ENCODE measurements around the gene PGPEP1. TPM values are rescaled to one million over a fixed set of nuclear protein-coding genes. Genes with fewer than 3 reads are reported as not detected.

Gene PGPEP1
- total and polyA plus RNA-seq, 5 donors from 2014 or later = 6.7 to 39.4 (median 8.2) TPM

- Mint-ChIP-seq H3K4me3 (peak overlapping the region in 3 of 4 donors; percentile 15 to 94 (median 74)), H3K27ac (no peak overlapping the region), H3K27me3 (peaks cover 44% of the 10 kb centered on the region), H3K9me3 (peaks cover 0 to 2% (median 0%) of the 10 kb centered on the region in 7 donors), H3K4me1 (peaks cover 3 to 55% (median 27%) of the 10 kb centered on the region in 4 donors), H3K36me3 (no peaks in the 10 kb centered on the region)
- no peak for DNase-seq
- no peaks in the 10 kb centered on the region for H3K9me3 ChIP-seq (ENCODE audit: control insufficient read depth in 2 of 2, low read length in 2 of 2)
- no peak overlapping the region for H3K27ac ChIP-seq (ENCODE audit: insufficient read depth, low read length, poor library complexity, severe bottlenecking)
- no peak overlapping the region for H3K4me3 ChIP-seq (ENCODE audit: low read depth, low read length)
- H3K4me1 ChIP-seq (ENCODE audit: control insufficient read depth, insufficient read depth, low read length, poor library complexity, severe bottlenecking) = peaks cover 54% of the 10 kb centered on the region
- H3K36me3 ChIP-seq (ENCODE audit: control insufficient read depth, insufficient read depth, low read length) = no peaks in the 10 kb centered on the region
- ATAC-seq (ENCODE audit: low read depth in 2 of 2) = no peak
- H3K27me3 ChIP-seq (ENCODE audit: control insufficient read depth, insufficient read depth, low read length) = no peaks in the 10 kb centered on the region
Measured at GRCh38 chr19:18415178-18415867, 74.9 kb downstream of the PGPEP1 start.

GRCh38 chr19:18416778-18417249 is 76.4 kb downstream of the PGPEP1 start:
- H3K27me3 Mint-ChIP-seq = peaks cover 37% of the 10 kb centered on the region
- H3K4me1 Mint-ChIP-seq = peaks cover 0 to 65% (median 31%) of the 10 kb centered on the region in 4 donors
- Histone ChIP-seq H3K36me3 (ENCODE audit: control insufficient read depth, insufficient read depth, low read length) (no peaks in the 10 kb centered on the region), H3K4me3 (ENCODE audit: low read depth, low read length) (no peak overlapping the region), H3K9me3 (ENCODE audit: control insufficient read depth in 2 of 2, low read length in 2 of 2) (no peaks in the 10 kb centered on the region), H3K4me1 (ENCODE audit: control insufficient read depth, insufficient read depth, low read length, poor library complexity, severe bottlenecking) (peaks cover 69% of the 10 kb centered on the region), H3K27me3 (ENCODE audit: control insufficient read depth, insufficient read depth, low read length) (no peaks in the 10 kb centered on the region), H3K27ac (ENCODE audit: insufficient read depth, low read length, poor library complexity, severe bottlenecking) (no peak overlapping the region)
- ATAC-seq (ENCODE audit: low read depth in 2 of 2) = no peak
- peaks cover 0 to 2% (median 0%) of the 10 kb centered on the region in 7 donors for H3K9me3 Mint-ChIP-seq
- peak overlapping the region in 1 of 3 donors; percentile 66 for H3K27ac Mint-ChIP-seq
- peak in 2 of 3 donors; percentile 55 to 57 for DNase-seq
- peak overlapping the region; percentile 81 to 94 (median 90) for H3K4me3 Mint-ChIP-seq
- H3K36me3 Mint-ChIP-seq = no peaks in the 10 kb centered on the region

GRCh38 chr19:18417250-18418028 is 77.0 kb downstream of the PGPEP1 start:
- H3K27me3 Mint-ChIP-seq = peaks cover 37% of the 10 kb centered on the region
- H3K4me3 Mint-ChIP-seq = peak overlapping the region; percentile 87 to 94 (median 92)

GRCh38 chr19:18418029-18418482 is 77.7 kb downstream of the PGPEP1 start:
- peaks cover 81% of the 10 kb centered on the region for H3K4me1 ChIP-seq (ENCODE audit: control insufficient read depth, insufficient read depth, low read length, poor library complexity, severe bottlenecking)
- peak overlapping the region; percentile 87 to 94 (median 90) for H3K4me3 Mint-ChIP-seq
- no peaks in the 10 kb centered on the region for H3K36me3 Mint-ChIP-seq
- H3K36me3 ChIP-seq (ENCODE audit: control insufficient read depth, insufficient read depth, low read length) = no peaks in the 10 kb centered on the region
- ATAC-seq (ENCODE audit: low read depth in 2 of 2) = no peak
- H3K27me3 ChIP-seq (ENCODE audit: control insufficient read depth, insufficient read depth, low read length) = no peaks in the 10 kb centered on the region
- no peak overlapping the region for H3K27ac ChIP-seq (ENCODE audit: insufficient read depth, low read length, poor library complexity, severe bottlenecking)
- H3K27me3 Mint-ChIP-seq = peaks cover 37% of the 10 kb centered on the region
- peak overlapping the region in 2 of 3 donors; percentile 40 to 86 for H3K27ac Mint-ChIP-seq
- no peak overlapping the region for H3K4me3 ChIP-seq (ENCODE audit: low read depth, low read length)
- peaks cover 6 to 77% (median 38%) of the 10 kb centered on the region in 4 donors for H3K4me1 Mint-ChIP-seq
- H3K9me3 Mint-ChIP-seq = peaks cover 0 to 2% (median 0%) of the 10 kb centered on the region in 7 donors
- H3K9me3 ChIP-seq (ENCODE audit: control insufficient read depth in 2 of 2, low read length in 2 of 2) = no peaks in the 10 kb centered on the region
- DNase-seq = no peak

More at GRCh38 chr19:18417250-18418028, 77.0 kb downstream of the PGPEP1 start:
- Histone ChIP-seq H3K27ac (ENCODE audit: insufficient read depth, low read length, poor library complexity, severe bottlenecking) (no peak overlapping the region), H3K4me1 (ENCODE audit: control insufficient read depth, insufficient read depth, low read length, poor library complexity, severe bottlenecking) (peaks cover 75% of the 10 kb centered on the region), H3K36me3 (ENCODE audit: control insufficient read depth, insufficient read depth, low read length) (no peaks in the 10 kb centered on the region), H3K9me3 (ENCODE audit: control insufficient read depth in 2 of 2, low read length in 2 of 2) (no peaks in the 10 kb centered on the region), H3K4me3 (ENCODE audit: low read depth, low read length) (no peak overlapping the region), H3K27me3 (ENCODE audit: control insufficient read depth, insufficient read depth, low read length) (no peaks in the 10 kb centered on the region)
- peaks cover 0 to 71% (median 33%) of the 10 kb centered on the region in 4 donors for H3K4me1 Mint-ChIP-seq
- ATAC-seq (ENCODE audit: low read depth in 2 of 2) (no peak), DNase-seq (peak in 1 of 3 donors; percentile 50)
- peak overlapping the region in 1 of 3 donors; percentile 66 for H3K27ac Mint-ChIP-seq
- peaks cover 0 to 2% (median 0%) of the 10 kb centered on the region in 7 donors for H3K9me3 Mint-ChIP-seq
- H3K36me3 Mint-ChIP-seq = no peaks in the 10 kb centered on the region

- Histone ChIP-seq H3K9me3 (ENCODE audit: control insufficient read depth in 2 of 2, low read length in 2 of 2) (no peaks in the 10 kb centered on the region), H3K36me3 (ENCODE audit: control insufficient read depth, insufficient read depth, low read length) (no peaks in the 10 kb centered on the region), H3K4me1 (ENCODE audit: control insufficient read depth, insufficient read depth, low read length, poor library complexity, severe bottlenecking) (peaks cover 87% of the 10 kb centered on the region), H3K27ac (ENCODE audit: insufficient read depth, low read length, poor library complexity, severe bottlenecking) (no peak overlapping the region), H3K27me3 (ENCODE audit: control insufficient read depth, insufficient read depth, low read length) (no peaks in the 10 kb centered on the region), H3K4me3 (ENCODE audit: low read depth, low read length) (peak overlapping the region; percentile 44)
- Mint-ChIP-seq H3K27ac (peak overlapping the region in 2 of 3 donors; percentile 48 to 86), H3K4me1 (peaks cover 7 to 83% (median 42%) of the 10 kb centered on the region in 4 donors), H3K36me3 (no peaks in the 10 kb centered on the region), H3K4me3 (peak overlapping the region; percentile 87 to 94 (median 90)), H3K9me3 (peaks cover 0 to 1% (median 0%) of the 10 kb centered on the region in 7 donors), H3K27me3 (peaks cover 37% of the 10 kb centered on the region)
- DNase-seq (peak in 1 of 3 donors; percentile 57), ATAC-seq (ENCODE audit: low read depth in 2 of 2) (peak; percentile 23 to 28)
Measured at GRCh38 chr19:18418483-18419194, 78.2 kb downstream of the PGPEP1 start.

- Mint-ChIP-seq H3K4me1 (peaks cover 7 to 85% (median 44%) of the 10 kb centered on the region in 4 donors), H3K27me3 (peaks cover 31% of the 10 kb centered on the region), H3K27ac (peak within 1 kb of the TSS; percentile 48 to 93 (median 89)), H3K9me3 (peaks cover 0 to 1% (median 0%) of the 10 kb centered on the region in 7 donors), H3K4me3 (peak within 1 kb of the TSS; percentile 88 to 96 (median 92)), H3K36me3 (no peaks in the 10 kb centered on the region)
- H3K27me3 ChIP-seq (ENCODE audit: control insufficient read depth, insufficient read depth, low read length) = no peaks in the 10 kb centered on the region
- ATAC-seq (ENCODE audit: low read depth in 2 of 2) = peak; percentile 53 to 57
- peak within 1 kb of the TSS; percentile 60 for H3K27ac ChIP-seq (ENCODE audit: insufficient read depth, low read length, poor library complexity, severe bottlenecking)
- H3K9me3 ChIP-seq (ENCODE audit: control insufficient read depth in 2 of 2, low read length in 2 of 2) = no peaks in the 10 kb centered on the region
- H3K36me3 ChIP-seq (ENCODE audit: control insufficient read depth, insufficient read depth, low read length) = no peaks in the 10 kb centered on the region
- H3K4me3 ChIP-seq (ENCODE audit: low read depth, low read length) = peak within 1 kb of the TSS; percentile 44
- peak; percentile 61 to 82 (median 75) for DNase-seq
- H3K4me1 ChIP-seq (ENCODE audit: control insufficient read depth, insufficient read depth, low read length, poor library complexity, severe bottlenecking) = peaks cover 93% of the 10 kb centered on the region
Measured at GRCh38 chr19:18419195-18419698, 78.8 kb downstream of the PGPEP1 start, which contains the start of gene SSBP4. TSS of gene SSBP4 (plus strand) at chr19:18419398. CDS start at chr19:18419649, 251 bp downstream.

Measured in CD4-positive, CD25-positive, alpha-beta regulatory T cell (primary cell).